Stimulated activated CD4-positive, alpha-beta T cell treated with anti-CD3 and anti-CD28 coated beads, TNF-alpha, amount 100 ng/mL, for 4 hours (primary cell): ENCODE results near the gene CFAP410.

Experiments used
- DNase-seq, 3 experiments: peaks; one replicate each; pipeline ENCODE4 v3.0.0-alpha.2; 2020; ENCODE audit warnings: low read depth in 3 of 3

CFAP410 gene

GRCh38 chr21:44299458-44300261 lies 39.5 kb downstream of the CFAP410 start, which contains the start of gene PFKL:
Gene PFKL (plus strand): TSS chr21:44300053. CDS start chr21:44300106, 53 bp downstream.
- peak in 2 of 3 experiments; percentile 31 to 53 for DNase-seq

- DNase-seq, result no peak
Observed at GRCh38 chr21:44299085-44299457, 40.1 kb downstream of the CFAP410 start.

- no peak for DNase-seq
Observed at GRCh38 chr21:44298301-44298700, 40.9 kb downstream of the CFAP410 start.

GRCh38 chr21:44297525-44298290 lies 41.5 kb downstream of the CFAP410 start:
- DNase-seq, result peak; percentile 46 to 60 (median 51)

- no peak for DNase-seq
Observed at GRCh38 chr21:44296916-44297315, 42.3 kb downstream of the CFAP410 start.

GRCh38 chr21:44296103-44296519 lies 43.1 kb downstream of the CFAP410 start:
- DNase-seq, result no peak

GRCh38 chr21:44295646-44296045 lies 43.5 kb downstream of the CFAP410 start:
- DNase-seq, result no peak

GRCh38 chr21:44295163-44295573 lies 44.0 kb downstream of the CFAP410 start:
- no peak for DNase-seq

GRCh38 chr21:44294391-44295162 lies 44.6 kb downstream of the CFAP410 start:
- DNase-seq, result no peak

GRCh38 chr21:44293551-44294231 lies 45.5 kb downstream of the CFAP410 start:
- DNase-seq, result peak in 1 of 3 experiments; percentile 29

GRCh38 chr21:44292812-44293195 lies 46.4 kb downstream of the CFAP410 start:
- no peak for DNase-seq

- no peak for DNase-seq
Observed at GRCh38 chr21:44291936-44292811, 47.0 kb downstream of the CFAP410 start.

- DNase-seq, result no peak
Observed at GRCh38 chr21:44291078-44291935, 47.9 kb downstream of the CFAP410 start.

- DNase-seq, result no peak
Observed at GRCh38 chr21:44290327-44291077, 48.7 kb downstream of the CFAP410 start.

GRCh38 chr21:44289381-44290010 lies 49.7 kb downstream of the CFAP410 start:
- DNase-seq, result no peak

GRCh38 chr21:44288251-44289110 lies 50.7 kb downstream of the CFAP410 start:
- no peak for DNase-seq
